Stimulated activated CD4-positive, alpha-beta T cell treated with anti-CD3 and anti-CD28 coated beads, Interleukin-1b, Interleukin-23, amount 100 ng/mL, for 4 hours (primary cell): ENCODE results near the gene CYTIP.

Experiments
- DNase-seq, 2 donors: peaks; one replicate each; pipeline ENCODE4 v3.0.0-alpha.2; 2020; ENCODE audit warnings: low read depth in 2 of 2

The CYTIP gene

DNA sequence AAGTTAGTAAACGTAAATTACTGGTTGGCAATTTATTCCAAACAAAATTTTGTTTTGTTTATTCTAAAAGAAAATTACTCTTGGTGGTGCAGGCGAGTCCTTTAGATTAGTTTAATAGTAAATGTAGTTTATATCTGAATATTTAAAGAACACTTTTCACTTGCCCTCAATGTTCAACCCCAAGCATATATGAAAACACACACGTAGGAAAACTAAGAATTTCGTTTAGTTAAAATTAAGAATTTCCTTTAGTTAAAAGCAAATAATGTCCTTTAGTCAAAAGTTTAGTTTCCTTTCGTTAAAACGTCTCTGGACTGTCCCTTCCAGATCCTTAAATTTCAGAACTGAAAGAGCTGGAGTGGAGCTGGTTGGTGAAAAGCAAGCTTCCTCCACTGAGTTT, 19.1 kb upstream of the CYTIP start:
- DNase-seq, result no peak

DNA sequence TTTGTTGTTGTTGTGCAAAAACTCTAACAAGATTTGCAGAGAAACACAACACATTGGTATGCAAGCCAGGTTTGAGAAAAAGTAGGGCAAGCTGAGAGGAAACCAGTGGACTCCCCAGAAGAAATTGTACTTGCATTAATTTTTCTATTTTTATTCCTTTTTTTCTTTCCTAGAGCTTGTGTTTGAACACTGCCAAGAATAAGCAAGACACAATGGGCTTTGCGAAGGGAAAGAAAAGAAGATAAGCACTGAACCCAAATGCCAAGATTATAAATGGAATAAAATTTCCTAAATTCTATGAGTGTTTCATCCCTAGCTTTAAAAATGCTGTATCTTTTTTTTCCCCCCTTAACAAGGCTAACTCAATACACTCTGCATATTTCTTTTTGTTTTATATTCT, 17.0 kb upstream of the CYTIP start:
- DNase-seq, result no peak

GRCh38 chr2:157460384-157460837, 16.5 kb upstream of the CYTIP start:
- DNase-seq, result no peak

GRCh38 chr2:157459486-157459885, 15.6 kb upstream of the CYTIP start:
- DNase-seq, result no peak

- DNase-seq, result no peak
These were observed 3.9 kb upstream of the CYTIP start for GRCh38 chr2:157447741-157448140.

DNA sequence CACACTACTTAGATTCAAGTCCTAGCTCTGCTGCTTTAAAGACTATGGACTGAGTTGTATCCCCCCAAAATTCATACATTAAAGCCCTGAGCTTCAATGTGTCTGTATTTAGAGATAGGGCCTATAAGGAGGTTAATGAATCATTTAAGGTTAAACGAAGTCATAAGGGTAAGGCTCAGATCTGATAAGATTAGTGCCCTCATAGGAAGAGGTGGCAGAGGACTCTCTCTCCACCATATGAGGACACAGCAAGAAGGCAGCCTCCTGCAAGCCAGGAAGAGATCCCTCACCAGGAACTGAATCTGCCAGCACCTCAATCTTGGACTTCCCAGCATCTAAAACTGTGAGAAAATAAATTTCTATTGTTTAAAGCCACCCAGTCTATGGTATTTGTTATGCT, 3.1 kb upstream of the CYTIP start:
- DNase-seq, result no peak

- no peak for DNase-seq
These were observed 752 bp upstream of the CYTIP start for GRCh38 chr2:157444641-157445040.

- DNase-seq, result no peak
These were observed 799 bp downstream of the CYTIP start for GRCh38 chr2:157443090-157443489.

DNA sequence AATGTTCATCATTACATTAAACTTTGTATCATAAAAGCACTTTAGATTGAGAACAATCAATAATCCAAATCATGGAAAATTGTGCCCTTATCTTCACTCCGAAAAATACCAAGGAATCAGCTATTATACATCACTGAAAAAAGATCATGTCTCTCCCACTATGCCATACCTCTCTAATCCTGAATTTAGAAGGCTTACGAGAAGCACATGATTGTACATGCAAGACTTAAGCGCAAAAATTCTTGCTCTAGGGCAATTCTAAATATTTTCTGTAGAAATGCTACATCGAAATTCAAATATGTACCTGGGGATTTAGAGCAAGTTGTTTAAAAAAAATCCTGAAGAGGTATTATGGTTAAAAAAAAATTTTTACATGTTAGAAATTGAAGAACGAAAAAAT, 1.3 kb downstream of the CYTIP start:
- DNase-seq, result no peak

- no peak for DNase-seq
These were observed 1.7 kb downstream of the CYTIP start for GRCh38 chr2:157442191-157442590.

DNA sequence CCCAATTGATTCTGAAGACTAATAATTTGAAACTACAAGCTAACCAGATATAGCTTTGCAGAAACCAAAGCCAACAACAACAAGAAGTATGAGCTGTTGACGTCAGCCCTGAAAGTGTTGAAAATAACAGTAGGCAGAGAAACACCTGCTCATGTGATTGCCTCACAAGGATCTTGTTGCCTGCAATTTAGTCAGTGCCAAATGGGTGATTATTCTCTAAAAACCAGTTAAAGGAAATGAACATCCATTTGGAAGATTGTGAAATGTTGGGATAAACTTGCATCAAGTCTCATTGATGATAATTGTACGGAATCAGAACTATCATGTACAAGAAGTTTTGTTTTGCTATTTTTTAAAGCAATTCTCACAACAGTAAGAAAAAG, 2.8 kb downstream of the CYTIP start:
- no peak for DNase-seq

DNA sequence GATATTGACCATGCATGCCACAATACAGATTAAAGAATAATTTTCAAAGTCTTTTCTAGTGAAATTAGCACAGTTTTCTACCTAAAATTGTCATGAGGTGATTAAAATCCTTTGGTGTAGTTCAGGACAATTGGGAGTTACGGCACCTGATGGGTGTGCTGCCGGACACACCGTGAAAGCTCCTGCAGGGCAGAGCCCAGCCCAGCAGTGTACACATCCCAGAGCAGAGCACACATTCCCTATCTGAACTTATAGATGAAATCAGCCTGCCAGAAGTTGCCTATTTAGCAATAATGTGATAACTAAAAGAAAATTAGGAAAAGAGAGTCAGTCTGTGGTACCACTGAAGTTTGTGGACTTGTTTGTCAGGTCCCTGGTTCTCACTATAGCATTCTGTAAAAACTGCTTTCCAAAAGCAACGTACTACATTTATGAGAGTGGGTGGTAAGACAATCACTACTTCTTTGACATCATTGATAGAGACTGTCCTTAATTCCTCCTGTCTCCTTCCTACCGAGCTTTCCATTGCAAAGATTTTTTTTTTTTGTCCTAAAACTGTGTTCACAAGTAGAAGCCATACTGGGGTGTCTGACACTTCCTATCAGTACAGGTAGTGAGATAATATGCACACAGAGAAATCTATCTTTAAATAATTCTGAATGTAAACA, 3.4 kb downstream of the CYTIP start:
- DNase-seq, result no peak

DNA sequence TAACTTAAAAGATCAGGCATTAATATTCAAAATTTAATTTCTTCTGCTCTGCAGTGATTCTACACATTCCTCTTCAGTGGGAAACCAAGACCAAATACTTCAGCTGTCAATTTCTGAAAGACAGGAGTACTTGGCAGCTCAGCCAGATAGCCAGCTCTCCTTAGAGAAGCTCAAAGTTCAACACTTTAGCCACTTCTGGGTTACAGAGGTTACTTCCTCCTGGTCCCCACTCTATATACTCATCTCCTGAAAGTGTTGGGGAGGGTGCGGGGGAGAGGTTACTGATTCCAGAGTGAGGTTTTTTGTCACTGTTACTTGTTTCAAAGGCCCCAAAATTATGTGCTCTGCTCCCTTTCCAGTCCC, 4.1 kb downstream of the CYTIP start:
- DNase-seq, result no peak

GRCh38 chr2:157438863-157439823, 4.7 kb downstream of the CYTIP start:
- no peak for DNase-seq

GRCh38 chr2:157433394-157433793, 10.5 kb downstream of the CYTIP start:
- no peak for DNase-seq

- DNase-seq, result no peak
These were observed 11.3 kb downstream of the CYTIP start for GRCh38 chr2:157432475-157433106.

DNA sequence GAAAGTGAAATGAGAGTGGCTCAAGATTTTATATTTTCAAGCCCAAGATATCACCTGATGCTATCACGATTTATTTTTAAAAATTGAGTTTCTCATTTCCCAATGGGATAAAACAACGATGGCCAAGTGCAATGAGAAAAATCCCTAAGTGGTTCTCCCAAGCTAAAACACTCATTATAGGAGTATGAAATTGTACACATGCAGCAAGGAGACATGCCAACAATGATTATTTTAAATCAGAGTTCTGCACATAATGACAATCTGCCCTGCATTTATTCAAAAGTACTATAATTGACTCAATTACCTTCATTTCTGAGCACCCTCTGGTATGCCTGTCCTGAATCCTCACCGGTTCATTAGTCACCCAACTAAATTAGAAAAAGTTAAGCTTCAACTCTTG, 12.7 kb downstream of the CYTIP start:
- no peak for DNase-seq

- DNase-seq, result no peak
These were observed 15.3 kb downstream of the CYTIP start for GRCh38 chr2:157428500-157429175.

DNA sequence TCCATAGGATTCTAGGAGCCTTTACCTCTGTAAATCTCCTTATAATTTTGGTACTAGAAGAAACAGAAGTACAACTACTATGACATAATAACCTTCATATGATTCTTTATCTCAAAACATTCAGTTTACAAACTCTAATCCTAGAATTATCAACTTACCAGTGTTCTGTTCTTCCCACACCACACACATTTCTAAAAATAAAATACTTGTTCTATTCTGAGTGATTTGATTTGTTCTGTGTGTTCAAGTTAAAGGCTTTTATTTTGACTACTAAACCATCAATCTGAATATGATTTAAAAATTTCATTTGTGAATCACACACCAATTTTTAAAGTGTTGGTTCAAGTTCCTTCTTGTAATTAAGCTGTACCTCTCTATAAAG, 16.0 kb downstream of the CYTIP start:
- DNase-seq, result no peak

GRCh38 chr2:157427003-157427921, 16.6 kb downstream of the CYTIP start:
- no peak for DNase-seq

- DNase-seq, result no peak
These were observed 17.4 kb downstream of the CYTIP start for GRCh38 chr2:157426477-157426994.
